Right hindlimb (tissue), 1 donor: ENCODE data around the gene GPC2.
A peak's percentile ranks its signal among the peaks of the same experiment; 100 is the strongest.
"Not testable (repeated sequence)": the region's sequence is repeated elsewhere in the genome, so short reads cannot be mapped to it uniquely, and the experiment has no call there.

Source experiments
- DNase-seq: peaks from one replicate; pipeline ENCODE4 v3.0.0-alpha.2; 2018

Gene GPC2, protein sequence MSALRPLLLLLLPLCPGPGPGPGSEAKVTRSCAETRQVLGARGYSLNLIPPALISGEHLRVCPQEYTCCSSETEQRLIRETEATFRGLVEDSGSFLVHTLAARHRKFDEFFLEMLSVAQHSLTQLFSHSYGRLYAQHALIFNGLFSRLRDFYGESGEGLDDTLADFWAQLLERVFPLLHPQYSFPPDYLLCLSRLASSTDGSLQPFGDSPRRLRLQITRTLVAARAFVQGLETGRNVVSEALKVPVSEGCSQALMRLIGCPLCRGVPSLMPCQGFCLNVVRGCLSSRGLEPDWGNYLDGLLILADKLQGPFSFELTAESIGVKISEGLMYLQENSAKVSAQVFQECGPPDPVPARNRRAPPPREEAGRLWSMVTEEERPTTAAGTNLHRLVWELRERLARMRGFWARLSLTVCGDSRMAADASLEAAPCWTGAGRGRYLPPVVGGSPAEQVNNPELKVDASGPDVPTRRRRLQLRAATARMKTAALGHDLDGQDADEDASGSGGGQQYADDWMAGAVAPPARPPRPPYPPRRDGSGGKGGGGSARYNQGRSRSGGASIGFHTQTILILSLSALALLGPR

GRCh38 chr7:100177045-100178001 lies at the start of gene GPC2, which contains the start of gene STAG3:
TSS of gene GPC2 (minus strand) at chr7:100177381. CDS start at chr7:100177199, 182 bp downstream.
TSS of gene STAG3 (plus strand) at chr7:100177918. CDS start at chr7:100180557, 2,639 bp downstream.
- peak; percentile 97 for DNase-seq

- DNase-seq, result not testable (repeated sequence)
These were observed 47.7 kb upstream of the GPC2 start for GRCh38 chr7:100224891-100225290.

- not testable (repeated sequence) for DNase-seq
These were observed 46.3 kb upstream of the GPC2 start for GRCh38 chr7:100223376-100223927.

GRCh38 chr7:100222445-100223132 lies 45.4 kb upstream of the GPC2 start:
- DNase-seq, result no peak

GRCh38 chr7:100221767-100222444 lies 44.7 kb upstream of the GPC2 start:
- no peak for DNase-seq

DNA sequence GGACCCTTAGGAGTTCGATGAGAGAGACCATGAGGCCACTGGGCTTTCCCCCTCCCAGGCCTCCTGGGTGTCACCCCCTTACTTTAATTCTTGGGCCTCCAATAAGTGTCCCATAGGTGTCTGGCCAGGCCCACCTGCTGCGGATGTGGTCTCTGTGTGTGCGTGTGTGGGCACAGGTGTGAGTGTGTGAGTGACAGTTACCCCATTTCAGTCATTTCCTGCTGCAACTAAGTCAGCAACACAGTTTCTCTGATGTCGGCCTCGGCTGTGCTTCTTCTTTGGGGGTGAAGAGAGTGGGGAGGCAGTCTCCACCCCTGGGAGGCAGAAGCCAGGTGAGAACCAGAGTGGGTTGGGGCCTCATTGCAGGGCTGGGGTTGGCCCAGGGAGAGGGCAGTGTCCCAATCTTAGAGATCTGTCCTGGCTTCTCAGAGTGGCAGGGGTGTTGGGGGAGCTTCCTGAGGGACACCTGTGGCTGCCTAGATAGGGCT lies 44.1 kb upstream of the GPC2 start:
- DNase-seq, result no peak

DNA sequence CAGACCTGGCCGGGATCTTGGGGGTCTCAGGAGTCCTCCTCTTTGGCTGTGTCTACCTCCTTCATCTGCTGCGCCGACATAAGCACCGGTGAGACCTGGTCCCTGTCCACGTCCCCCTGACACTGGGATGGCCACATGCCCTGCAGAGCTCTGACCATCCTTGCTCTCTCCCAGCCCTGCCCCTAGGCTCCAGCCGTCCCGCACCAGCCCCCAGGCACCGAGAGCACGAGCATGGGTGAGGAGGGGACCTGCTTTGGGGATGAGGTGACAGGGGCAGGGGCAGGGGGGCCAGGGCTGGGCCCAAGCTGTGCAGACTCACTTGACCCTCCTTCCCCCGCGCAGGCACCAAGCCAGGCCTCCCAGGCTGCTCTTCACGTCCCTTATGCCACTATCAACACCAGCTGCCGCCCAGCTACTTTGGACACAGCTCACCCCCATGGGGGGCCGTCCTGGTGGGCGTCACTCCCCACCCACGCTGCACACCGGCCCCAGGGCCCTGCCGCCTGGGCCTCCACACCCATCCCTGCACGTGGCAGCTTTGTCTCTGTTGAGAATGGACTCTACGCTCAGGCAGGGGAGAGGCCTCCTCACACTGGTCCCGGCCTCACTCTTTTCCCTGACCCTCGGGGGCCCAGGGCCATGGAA lies 43.5 kb upstream of the GPC2 start:
- DNase-seq, result no peak

- not testable (repeated sequence) for DNase-seq
These were observed 42.8 kb upstream of the GPC2 start, which contains the start of gene PVRIG for GRCh38 chr7:100219801-100220585. TSS of gene PVRIG (plus strand) at chr7:100219949. CDS start at chr7:100219971, 22 bp downstream.

GRCh38 chr7:100219271-100219737 lies 42.1 kb upstream of the GPC2 start:
- DNase-seq, result no peak

DNA sequence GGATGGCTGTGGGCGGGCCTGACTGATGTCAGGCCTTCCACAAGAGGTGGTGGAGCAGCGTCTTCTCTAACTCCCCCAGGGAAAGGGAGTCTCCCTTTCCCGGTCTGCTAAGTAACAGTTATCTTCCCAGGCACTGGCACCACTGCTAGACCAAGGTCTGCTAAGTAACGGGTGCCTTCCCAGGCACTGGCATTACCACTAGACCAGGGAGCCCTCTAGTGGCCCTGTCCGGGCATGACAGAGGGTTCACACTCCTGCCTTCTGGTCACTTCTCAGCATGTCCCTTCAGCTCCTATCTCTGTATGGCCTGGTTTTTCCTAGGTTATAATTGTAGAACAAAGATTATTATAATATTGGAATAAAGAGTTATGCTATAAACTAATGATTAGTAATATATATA lies 40.8 kb upstream of the GPC2 start:
- not testable (repeated sequence) for DNase-seq

GRCh38 chr7:100215895-100216294 lies 38.7 kb upstream of the GPC2 start:
- DNase-seq, result peak; percentile 88

GRCh38 chr7:100214356-100214755 lies 37.2 kb upstream of the GPC2 start:
- not testable (repeated sequence) for DNase-seq

GRCh38 chr7:100213672-100214071 lies 36.5 kb upstream of the GPC2 start:
- no peak for DNase-seq

DNA sequence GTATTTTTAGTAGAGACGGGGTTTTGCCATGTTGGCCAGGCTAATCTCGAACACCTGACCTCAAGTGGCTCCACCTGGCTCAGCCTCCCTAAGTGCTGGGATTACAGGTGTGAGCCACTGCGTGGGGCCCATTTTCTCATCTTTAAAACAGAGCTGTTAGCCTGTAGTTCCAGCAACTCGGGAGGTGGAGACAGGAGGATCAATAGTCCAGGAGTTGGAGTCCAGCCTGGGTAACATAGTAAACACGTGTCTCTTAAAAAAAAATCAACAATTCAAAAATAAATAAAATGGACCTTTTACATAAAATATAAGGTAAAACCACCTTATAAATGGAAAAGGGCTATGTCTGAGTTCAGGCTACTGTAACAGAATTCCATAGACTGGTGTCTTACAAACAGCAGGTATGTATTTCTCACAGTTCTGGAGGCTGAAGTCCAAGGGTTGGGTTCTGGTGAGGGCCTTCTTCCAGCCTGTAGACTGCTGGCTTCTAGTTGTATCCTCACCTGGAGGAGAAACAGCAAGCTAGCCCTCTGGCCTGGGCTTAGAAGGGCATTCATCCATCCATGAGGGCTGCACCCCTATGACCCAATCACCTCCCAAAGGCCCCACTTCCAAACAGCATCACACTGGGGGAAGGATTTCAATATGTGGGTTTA lies 35.6 kb upstream of the GPC2 start:
- no peak for DNase-seq

DNA sequence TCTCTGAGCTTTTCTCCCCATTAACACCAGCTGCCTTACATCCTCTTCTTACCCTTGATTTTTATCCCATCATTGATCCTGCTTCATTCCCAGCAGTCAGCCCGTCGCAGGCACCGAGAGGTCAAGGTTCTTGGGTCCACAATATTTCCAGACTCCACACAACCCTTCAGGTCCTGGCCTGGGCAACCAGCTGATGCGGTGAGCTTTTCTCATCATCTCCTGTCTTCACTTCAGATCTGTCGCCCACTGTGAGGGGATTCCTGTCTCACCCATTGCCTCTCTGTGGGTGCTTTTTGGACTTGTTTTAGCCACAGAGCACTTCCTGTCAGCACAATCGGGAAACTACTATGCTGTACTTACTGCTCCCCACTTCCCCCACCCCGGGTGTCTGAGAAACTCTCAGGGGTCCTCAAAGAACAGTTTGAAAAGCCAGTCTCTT lies 34.2 kb upstream of the GPC2 start:
- DNase-seq, result no peak

- no peak for DNase-seq
These were observed 33.6 kb upstream of the GPC2 start for GRCh38 chr7:100210805-100211204.

DNA sequence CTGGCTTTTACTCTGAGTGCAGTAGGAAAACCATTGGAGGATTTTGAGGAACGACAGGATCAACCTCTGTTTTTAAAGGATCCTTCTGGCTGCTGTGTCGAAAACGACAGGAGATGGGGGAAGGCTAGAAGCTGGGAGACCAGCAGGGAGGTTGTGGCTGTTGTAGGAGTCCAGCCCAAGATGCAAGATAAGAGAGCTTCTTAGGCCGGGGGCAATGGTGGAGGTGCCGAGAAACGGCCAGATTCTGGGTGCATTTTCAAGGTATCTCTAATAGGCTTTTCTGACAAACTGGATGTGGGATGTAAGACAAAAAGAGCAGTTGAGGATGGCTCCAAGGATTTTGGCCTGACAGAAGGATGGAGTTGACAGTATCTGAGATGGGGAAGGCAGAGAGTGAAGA lies 32.3 kb upstream of the GPC2 start:
- no peak for DNase-seq

- no peak for DNase-seq
These were observed 31.8 kb upstream of the GPC2 start for GRCh38 chr7:100208911-100209408.

- peak; percentile 49 for DNase-seq
These were observed 27.3 kb upstream of the GPC2 start for GRCh38 chr7:100204454-100204853.
